IPS-11a (cell line): Measurements from ENCODE around the gene PSG1.
"Not testable (repeated sequence)": the region's sequence is repeated elsewhere in the genome, so short reads cannot be mapped to it uniquely, and the experiment has no call there.

Experiments
- H3K4me3 ChIP-seq: one replicate; pipeline ENCODE4 v1.5.1; 2013; ENCODE audit warnings: low read depth, low read length, control low read depth

PSG1 gene

GRCh38 chr19:42821306-42821977, 58.1 kb downstream of the PSG1 start:
- not testable (repeated sequence) for H3K4me3 ChIP-seq

- H3K4me3 ChIP-seq: not testable (repeated sequence)
These were observed 59.4 kb downstream of the PSG1 start for GRCh38 chr19:42819960-42820650.

DNA sequence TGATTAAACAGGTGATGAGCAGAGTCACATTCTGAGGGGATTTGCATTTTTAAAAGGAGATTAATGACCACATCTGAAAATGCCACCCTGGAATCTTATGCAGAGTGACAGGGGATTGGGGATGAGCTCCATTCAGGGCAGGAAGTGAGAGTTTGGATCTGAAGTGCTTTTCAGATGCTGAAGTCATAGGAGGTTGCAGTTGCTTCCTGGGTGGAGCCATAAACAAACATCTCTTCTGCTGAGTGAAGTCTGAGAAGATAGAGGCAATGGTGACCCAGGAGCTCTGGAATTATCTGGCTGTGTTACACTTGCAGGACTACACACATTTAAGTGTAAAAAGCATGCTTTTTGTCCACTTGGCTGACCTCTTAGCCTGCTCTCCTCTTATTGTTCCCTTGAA, 62.6 kb downstream of the PSG1 start:
- H3K4me3 ChIP-seq: no peak overlapping the region
